Calu3 (cell line): ENCODE data around the gene CDC14A. TPM values are rescaled to one million over a fixed set of nuclear protein-coding genes. Genes with fewer than 3 reads are reported as not detected.

ENCODE experiments used
- BruUV-seq: library from RNA; stranded (reverse); fragments of 400-500 nt; replicated peaks from 2 replicates; lab custom pipeline; 2021; lab: Mats Ljungman, UMichigan
- CTCF ChIA-PET: fragments of 300-600 bp; sonication (Branson Sonifier 250); formaldehyde crosslinking; loops from one replicate; lab custom pipeline; 2022; ENCODE audit warnings: antibody characterized with exemption; lab: Charles Lee
- DNase-seq: peaks from one replicate; pipeline ENCODE4 v3.0.0; 2022
- H3K27ac Mint-ChIP-seq: one replicate; pipeline ENCODE4 v1.8.0; 2022; ENCODE audit warnings: mixed read lengths; ENCODE audit not compliant: unreplicated experiment
- H3K27me3 Mint-ChIP-seq: one replicate; pipeline ENCODE4 v1.8.0; 2022; ENCODE audit warnings: mixed read lengths; ENCODE audit not compliant: unreplicated experiment
- H3K36me3 Mint-ChIP-seq: one replicate; pipeline ENCODE4 v1.8.0; 2022; ENCODE audit warnings: mild to moderate bottlenecking, moderate library complexity, mixed read lengths; ENCODE audit not compliant: insufficient read depth, unreplicated experiment
- H3K4me1 Mint-ChIP-seq: one replicate; pipeline ENCODE4 v1.8.0; 2022; ENCODE audit warnings: mild to moderate bottlenecking, low read depth, mixed read lengths; ENCODE audit not compliant: unreplicated experiment
- H3K4me3 Mint-ChIP-seq: one replicate; pipeline ENCODE4 v1.8.0; 2022; ENCODE audit warnings: mild to moderate bottlenecking, low read depth, moderate library complexity, mixed read lengths; ENCODE audit not compliant: unreplicated experiment
- H3K9me3 Mint-ChIP-seq: one replicate; pipeline ENCODE4 v1.8.0; 2022; ENCODE audit warnings: low read depth, mixed read lengths; ENCODE audit not compliant: unreplicated experiment
- CTCF ChIP-seq: fragments of 200-600 bp; IDR thresholded peaks from one replicate; pipeline ENCODE4 v1.8.0; 2022; ENCODE audit warnings: antibody characterized with exemption; ENCODE audit not compliant: unreplicated experiment
- intact Hi-C: fragments of 100-400 bp; cut with micrococcal nuclease; formaldehyde crosslinking; loops from one replicate; pipeline ENCODE4 v1.10.0; 2022; ENCODE audit not compliant: unreplicated experiment
- total RNA-seq: library from RNA; stranded (reverse); gene quantifications from 2 replicates; pipeline ENCODE4 v1.2.3, GENCODE V29; 2022

Gene CDC14A
- total RNA-seq, 1 experiment from 2014 or later, result 8.5 TPM

DNA sequence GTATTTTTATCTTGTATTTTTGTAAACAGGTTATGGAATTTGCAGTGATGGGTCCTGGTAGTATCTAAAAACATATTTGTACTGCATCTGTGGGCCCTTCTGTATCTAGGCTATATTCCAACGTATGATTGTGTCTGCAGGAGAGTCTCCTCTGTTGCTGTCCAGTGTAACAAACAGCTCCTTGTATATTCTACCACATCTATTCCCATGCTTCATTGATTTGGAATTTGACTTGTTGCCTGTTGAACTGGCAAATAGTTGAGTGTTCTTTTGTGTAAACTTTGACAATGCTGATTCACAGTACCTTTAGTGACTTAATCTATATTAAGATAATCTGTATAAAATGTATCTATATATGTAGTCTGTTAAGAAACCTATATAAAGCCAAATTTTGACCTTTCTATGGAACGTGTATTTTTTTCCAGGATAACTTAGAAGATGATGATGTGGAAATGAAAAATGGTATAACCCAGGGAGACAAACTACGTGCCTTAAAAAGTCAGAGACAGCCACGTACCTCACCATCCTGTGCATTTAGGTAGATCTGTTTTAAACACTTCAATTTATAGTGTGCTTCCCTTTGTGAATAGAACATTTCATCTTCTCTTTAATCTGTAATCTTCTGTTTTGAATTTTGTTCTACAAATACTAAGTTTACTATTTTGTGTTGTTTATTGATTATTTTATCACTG is 142.2 kb downstream of the CDC14A start:
- DNase-seq, result no peak
- no peak overlapping the region for H3K4me3 Mint-ChIP-seq
- H3K36me3 Mint-ChIP-seq, result no peaks in the 10 kb centered on the region
- intact Hi-C loops, result no loop called here
- no peaks in the 10 kb centered on the region for H3K4me1 Mint-ChIP-seq
- H3K27me3 Mint-ChIP-seq, result no peaks in the 10 kb centered on the region
- CTCF ChIA-PET, result no interaction called here
- BruUV-seq, result no TSS peak
- H3K27ac Mint-ChIP-seq, result no peak overlapping the region
- no peaks in the 10 kb centered on the region for H3K9me3 Mint-ChIP-seq
- TF ChIP-seq CTCF, result no peak

DNA sequence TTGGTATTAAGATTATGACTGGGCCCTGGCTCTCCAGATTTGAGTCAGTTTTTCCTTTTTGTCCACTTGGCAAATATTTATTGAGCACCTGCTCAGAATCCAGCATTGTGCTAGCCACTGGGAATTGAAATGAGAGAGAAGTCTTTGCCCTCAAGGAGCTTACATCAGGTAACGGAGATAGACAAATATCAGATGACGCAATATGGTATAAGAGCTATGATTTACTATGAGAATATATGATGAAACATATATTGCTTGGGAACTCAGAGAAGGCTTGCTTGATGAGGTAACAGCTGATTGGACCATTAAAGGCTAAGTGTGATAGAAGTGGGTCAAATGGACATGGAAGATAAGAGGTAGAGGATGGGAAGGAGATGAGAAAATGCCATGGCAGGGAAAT is 144.6 kb downstream of the CDC14A start:
- Mint-ChIP-seq H3K4me3 (no peak overlapping the region), H3K36me3 (no peaks in the 10 kb centered on the region), H3K9me3 (no peaks in the 10 kb centered on the region), H3K4me1 (no peaks in the 10 kb centered on the region), H3K27me3 (no peaks in the 10 kb centered on the region), H3K27ac (no peak overlapping the region)
- no TSS peak for BruUV-seq
- TF ChIP-seq CTCF, result no peak
- DNase-seq, result no peak
- intact Hi-C loops, result no loop called here
- CTCF ChIA-PET, result no interaction called here

DNA sequence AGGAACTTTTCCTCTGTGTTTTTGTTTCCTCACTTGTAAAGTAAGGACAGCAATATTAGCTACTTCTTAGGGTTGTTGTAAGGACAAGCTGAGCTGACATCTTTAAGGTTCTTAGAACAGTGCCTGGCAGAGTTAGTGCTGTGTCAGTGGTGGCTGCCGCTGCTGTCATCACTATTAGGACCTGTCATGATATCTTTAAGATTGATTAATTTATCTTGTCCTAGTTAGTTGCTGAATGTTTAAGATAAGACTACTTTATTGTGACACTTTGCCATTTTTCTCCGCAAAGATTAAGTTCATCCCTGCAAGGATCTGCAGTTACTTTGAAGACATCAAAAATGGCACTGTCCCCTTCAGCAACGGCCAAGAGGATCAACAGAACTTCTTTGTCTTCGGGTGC is 145.5 kb downstream of the CDC14A start:
- DNase-seq, result no peak
- H3K9me3 Mint-ChIP-seq, result no peaks in the 10 kb centered on the region
- H3K4me1 Mint-ChIP-seq, result no peaks in the 10 kb centered on the region
- intact Hi-C loops, result no loop called here
- no peaks in the 10 kb centered on the region for H3K36me3 Mint-ChIP-seq
- no peak for TF ChIP-seq CTCF
- no TSS peak for BruUV-seq
- CTCF ChIA-PET, result interaction anchor here (0.6 kb wide), 1 partner anchor 137 kb away, joined by 3 read pairs; no protein-coding TSS in a partner anchor
- no peak overlapping the region for H3K4me3 Mint-ChIP-seq
- H3K27me3 Mint-ChIP-seq, result no peaks in the 10 kb centered on the region
- H3K27ac Mint-ChIP-seq, result no peak overlapping the region

DNA sequence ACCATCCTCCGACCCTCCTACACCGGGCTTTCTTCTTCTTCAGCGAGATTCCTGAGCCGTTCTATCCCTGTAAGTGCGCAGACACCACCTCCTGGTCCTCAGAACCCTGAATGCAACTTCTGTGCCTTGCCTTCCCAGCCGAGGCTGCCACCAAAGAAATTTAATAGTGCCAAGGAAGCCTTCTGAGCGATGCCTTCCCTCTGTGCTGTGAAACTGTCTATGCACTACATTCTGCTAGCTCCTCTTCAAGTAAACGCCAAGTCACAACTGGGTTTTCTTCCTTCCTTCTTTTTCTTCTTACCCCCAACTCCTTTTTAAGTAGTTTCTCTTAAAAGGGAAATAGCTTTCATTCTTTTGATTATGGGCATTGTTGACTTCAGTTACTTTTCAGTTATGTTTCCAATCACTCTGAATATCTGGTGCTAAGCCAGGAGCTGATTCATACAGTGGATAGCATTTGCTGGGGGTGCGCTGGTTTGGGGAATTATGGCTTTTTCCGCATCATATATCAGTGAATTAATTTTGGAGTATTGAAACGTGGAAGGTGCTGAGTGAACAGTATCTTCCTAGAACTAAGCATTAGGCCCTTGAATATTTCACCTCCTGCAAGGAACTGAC is 147.0 kb downstream of the CDC14A start:
- no peak for TF ChIP-seq CTCF
- no peak overlapping the region for H3K4me3 Mint-ChIP-seq
- no peak for DNase-seq
- H3K27me3 Mint-ChIP-seq, result no peaks in the 10 kb centered on the region
- CTCF ChIA-PET, result no interaction called here
- no peaks in the 10 kb centered on the region for H3K4me1 Mint-ChIP-seq
- BruUV-seq, result no TSS peak
- intact Hi-C loops, result no loop called here
- no peak overlapping the region for H3K27ac Mint-ChIP-seq
- H3K36me3 Mint-ChIP-seq, result no peaks in the 10 kb centered on the region
- no peaks in the 10 kb centered on the region for H3K9me3 Mint-ChIP-seq
